SKM-1 treated with dmso at 0.1 percent for 144 hours (cell line): ENCODE results near the gene MICU1.
"Not testable (repeated sequence)": the region's sequence is repeated elsewhere in the genome, so short reads cannot be mapped to it uniquely, and the experiment has no call there.

Source experiments
- DNase-seq: peaks from one replicate; lab custom pipeline; 2025; ENCODE audit not compliant: unreplicated experiment; lab: John Stamatoyannopoulos, UW

The MICU1 gene

DNA sequence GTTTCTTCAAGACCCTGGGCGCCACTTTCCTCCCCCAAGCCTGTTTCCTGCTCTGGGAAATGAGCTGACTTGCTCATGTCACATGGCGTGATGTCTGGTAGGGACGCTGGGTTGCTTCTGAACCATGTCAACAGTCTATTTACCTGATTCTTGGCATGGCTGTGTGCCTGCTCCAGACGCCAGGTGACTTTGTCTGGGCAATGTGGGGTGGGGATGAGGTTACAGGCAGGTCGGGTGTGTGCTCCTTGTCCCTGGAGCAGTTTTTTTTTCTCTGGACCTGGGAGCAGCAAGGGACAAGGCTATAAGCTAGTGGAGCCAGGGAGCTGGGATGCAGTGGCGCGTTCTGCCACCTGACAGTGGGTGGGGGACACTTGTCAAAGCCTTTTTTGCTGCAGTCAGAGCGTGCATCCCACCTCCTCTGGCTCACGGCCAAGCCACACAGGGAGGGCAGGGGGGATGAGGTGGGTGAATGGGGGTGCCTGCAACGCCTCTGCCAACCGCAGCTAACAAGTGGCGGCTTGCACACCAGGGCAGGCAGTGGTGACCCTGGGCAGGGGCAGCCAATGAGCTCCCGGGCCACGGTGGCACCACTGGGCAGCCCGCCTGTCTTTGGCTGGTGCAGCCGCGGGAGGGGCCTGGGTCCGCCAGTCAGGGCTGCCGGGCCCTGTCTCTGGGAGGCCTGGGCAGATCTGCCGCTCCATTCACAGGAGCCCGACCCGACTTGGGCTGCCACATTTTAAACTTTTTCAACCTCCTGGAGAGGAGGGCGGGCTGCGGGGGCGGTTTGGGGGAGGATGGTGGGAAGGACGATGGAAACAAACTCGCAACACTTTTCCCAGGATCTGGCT lies 294.1 kb downstream of the MICU1 start:
- peak; percentile 41 for DNase-seq

DNA sequence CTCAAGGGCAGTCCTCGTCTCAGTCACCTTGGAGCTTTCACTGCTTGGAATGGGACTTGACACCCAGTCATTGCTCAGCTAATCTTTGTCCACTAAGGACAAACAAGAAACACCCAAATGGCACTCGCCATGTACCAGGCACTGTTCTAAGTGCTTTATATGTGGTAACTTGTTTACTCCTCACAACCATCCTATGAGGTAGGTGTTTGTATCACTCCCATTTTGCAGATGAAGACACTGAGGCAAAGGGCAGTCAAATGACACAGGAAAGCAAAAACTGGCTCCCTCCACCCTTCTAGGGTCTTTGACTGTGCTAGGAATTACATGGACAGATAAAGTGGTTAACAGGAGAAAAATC lies 295.8 kb downstream of the MICU1 start:
- no peak for DNase-seq

DNA sequence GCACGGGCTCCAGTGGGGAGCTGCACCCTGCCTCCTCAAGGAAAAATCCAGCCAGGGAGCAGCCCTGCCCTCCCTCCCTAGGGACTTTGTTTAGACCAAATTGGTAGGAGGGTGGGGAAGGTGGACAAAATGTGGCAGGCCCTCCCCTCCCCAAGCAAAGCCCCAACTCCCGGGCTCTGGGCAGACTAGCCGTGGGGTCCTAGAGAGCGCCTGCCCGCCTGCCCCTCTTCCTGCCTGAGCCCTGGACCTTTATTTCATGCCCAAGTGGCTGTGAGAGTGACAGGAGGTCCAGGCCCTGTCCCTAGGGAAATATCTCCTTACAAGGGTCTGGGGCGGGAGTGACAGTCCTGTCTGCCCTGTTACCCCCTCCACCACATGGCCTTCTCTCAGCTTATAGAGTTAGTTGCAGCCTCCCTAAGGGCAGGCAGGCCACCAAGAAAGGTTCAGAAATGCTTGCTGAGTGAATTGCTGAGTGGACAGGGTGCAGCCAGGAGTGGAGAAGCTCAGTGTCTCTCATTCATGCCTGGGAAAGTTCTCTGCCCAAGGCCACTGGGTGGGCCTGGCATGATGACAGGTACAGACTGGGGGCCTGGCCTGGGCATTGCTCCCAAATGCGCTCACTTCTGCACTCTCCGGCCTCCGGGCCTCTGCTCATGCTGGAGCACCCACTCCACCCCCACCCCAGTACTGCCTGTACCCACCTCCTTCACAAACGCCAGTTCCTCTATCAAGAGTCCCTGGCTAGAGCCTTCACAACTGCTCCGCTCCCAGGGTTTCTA lies 296.4 kb downstream of the MICU1 start:
- no peak for DNase-seq

DNA sequence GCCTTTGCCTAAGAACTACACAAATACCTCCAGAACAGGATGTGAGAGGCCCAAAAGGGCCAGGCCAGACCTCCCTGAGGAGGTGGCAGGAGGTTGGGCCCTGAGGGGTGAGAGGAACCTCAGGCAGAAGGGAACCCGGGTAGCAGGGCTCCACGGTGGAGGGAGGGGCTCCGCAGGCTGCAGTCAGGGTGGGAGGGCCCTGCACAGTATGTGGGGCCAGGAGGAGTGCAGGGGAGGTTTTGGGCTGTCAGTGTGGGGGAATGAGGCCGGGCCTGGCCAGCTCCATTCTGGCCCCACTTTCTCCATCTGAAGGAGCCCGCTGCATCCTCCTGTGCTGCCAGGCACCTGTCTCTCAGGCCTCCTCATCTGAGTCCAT lies 297.1 kb downstream of the MICU1 start:
- no peak for DNase-seq

DNA sequence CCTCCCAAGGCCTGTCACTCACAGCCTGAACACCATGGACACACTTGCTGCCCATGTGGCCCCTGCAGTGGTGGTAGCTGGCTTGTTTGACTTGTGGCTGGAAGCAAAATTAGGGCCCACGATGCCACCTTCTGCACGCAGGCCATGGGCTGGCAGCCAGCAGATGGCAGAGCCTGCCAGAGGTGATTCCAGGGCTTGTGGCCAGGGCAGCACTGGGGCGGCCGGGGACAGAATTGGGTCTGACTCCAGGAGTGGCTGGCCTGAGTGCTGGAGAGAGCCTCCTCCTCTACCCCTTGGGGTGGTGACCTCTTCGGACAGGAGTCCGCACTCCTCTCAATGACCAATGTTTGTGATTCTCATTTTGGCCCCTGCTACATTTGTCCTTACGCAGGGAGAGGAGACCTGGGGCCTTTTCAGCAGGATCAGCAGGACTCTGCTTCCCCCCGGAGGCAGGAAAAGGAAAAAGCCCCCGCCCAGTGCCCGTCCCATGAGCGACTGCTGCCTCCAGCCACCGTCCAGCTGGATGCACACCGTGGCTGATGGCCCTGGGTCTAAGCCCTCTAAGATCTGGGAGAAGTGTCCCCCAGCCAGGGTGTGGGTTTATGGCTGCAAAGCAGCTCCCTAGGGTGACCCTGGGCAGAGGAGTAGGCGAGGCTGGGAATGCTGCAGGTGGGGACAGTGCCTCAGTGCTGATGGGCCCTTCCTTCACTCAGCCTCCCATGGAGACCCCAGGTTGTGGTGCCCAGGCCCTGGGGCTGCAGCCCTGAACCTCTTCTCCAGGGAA lies 297.6 kb downstream of the MICU1 start:
- DNase-seq, result no peak

DNA sequence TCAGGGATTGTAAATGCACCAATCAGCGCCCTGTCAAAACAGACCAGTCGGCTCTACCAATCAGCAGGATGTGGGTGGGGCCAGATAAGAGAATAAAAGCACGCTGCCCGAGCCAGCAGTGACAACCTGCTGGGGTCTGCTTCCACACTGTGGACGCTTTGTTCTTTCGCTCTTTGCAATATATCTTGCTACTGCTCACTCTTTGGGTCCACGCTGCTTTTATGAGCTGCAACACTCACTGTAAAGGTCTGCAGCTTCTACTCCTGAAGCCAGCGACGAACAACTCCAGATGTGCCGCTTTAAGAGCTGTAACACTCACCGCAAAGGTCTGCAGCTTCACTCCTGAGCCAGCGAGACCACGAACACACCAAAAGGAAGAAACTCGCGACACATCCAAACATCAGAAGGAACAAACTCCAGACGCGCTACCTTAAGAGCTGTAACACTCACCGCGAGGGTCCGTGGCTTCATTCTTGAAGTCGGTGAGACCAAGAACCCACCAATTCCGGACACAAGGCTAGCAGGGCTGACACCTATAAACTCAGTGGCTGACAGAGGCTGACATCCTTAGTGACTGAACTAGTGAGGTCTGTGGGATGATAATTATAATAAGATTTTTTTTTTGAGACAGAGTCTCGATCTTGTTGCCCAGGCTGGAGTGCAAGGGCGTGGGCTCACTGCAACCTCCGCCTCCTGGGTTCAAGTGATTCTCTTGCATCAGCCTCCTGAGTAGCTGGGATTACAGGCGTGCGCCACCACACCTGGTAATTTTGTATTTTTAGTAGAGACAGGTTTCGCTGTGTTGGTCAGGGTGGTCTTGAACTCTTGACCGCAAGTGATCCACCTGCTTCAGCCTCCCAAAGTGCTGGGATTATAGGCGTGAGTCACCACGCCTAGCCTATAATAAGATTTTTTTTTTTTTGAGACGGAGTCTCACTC lies 298.9 kb downstream of the MICU1 start:
- DNase-seq, result not testable (repeated sequence)

DNA sequence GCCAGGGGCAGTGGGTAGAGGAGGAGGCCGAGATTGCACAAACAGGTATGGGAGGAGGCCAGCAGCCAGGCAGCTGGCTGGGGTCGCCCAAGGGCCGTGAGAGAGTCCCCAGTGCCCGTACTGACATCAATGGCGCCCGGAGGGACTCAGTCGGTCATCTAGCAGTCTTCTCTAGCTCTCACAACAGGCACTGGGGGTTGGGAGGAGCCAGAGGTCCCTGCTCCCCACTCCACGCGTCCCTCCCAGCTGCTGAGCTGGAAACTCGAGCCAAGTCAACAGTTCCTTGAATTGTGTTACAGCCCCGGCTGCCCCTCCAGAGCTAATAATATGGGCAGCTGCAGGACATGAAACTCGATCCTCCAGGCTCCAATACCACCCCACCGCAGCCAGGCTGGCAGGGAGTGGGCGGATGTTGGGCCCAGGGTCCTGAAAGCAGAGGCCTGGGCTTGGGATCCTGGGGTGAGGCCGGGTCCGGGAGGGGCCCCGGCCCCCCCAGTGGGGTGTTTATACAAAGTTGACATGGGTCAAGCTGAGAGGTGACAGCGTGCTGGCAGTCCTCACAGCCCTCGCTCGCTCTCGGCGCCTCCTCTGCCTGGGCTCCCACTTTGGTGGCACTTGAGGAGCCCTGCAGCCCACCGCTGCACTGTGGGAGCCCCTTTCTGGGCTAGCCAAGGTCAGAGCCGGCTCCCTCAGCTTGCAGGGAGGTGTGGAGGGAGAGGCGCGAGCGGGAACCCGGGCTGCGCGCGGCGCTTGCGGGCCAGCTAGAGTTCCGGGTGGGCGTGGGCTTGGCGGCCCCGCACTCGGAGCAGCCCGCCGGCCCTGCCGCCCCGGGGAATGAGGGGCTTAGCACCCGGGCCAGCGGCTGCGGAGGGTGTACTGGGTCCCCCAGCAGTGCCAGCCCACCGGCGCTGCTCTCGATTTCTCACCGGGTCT lies 300.4 kb downstream of the MICU1 start:
- DNase-seq, result not testable (repeated sequence)

DNA sequence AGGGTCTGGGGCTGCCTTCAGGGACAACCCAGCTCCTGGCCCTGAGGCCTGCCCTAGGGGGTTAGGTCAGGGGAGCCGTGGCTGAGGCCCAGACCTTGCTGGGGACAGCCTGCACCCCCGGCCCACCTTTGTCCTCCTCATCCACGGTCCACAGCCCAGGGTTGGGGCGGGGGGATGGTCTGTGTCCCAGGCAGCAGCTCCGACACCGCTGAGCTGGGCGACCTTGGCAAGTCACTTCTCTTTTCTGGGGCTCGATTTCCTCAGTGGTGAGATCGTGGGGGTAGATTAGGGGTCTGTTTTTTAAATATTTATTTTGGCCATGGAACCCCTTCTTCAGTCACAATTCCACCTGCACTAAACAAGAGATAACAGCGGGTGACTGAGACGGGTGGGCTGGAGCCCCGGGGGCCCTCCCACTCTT lies 302.1 kb downstream of the MICU1 start:
- peak; percentile 44 for DNase-seq

DNA sequence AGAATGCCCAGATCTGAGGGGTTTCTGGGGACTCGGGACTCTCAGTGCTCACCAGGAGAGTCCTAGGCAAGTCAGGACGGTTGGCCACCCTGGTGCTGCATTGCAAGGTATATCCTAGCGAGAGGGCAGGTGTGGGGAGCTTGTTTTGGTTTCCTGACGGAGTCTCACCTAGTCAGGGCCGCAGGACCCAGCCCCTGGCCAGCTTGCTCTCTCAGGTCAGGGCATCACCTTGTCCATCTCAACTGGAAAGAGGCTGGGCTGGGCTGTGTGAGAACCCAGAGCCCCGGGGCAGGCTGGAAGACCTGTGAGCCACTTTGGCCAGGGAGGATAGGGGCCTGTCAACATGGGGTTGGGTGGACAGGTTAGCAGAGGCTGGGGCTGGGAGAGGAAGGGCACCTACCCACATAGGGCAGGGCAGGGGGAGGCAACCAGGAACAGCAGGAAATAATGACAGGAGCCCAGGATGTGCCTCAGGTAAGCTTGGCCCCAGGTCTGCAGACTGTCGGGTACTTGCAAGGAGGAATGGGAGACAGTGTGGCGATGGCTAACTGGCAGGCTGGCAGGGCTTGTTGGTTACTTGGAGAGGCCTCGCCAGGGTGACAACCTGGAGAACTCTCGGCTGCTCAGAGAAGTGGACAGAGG lies 302.6 kb downstream of the MICU1 start:
- no peak for DNase-seq

DNA sequence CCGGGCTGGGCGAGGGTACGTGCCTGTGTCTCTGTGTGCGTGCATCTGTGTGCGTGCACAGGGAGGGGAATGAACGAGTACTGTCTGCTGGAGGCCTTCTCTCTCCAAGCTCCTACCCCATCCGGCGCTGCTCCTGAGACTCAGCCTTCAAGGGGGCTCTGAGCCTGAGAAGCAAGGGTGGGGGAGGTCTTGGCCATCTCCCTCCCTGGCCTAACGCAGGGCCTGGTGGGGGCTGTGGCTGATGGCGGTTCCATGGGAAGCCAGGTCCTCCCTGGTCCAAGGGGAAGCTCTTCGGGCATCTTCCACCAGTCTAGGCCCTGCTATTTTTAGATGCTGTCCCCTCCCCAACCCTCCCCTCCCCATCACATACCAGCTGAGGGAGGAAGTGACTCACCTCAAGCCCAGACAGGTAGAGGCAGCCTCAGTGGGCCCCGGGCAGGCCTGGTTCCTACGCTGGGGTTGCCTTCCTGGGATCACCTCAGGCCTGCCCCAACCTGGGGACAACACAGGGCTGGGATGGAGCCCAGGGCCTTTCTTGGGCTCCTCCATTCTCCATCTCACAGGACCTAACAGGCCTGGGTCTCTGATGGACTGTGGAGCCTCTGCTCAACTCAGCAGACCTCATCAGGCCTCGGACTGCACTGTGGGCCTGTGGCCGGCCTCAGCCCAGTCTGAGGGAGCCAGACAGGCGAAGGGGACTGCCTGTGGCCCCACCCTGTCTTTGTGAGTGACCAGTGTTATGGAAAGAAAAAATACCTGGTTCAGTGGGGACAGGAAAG lies 303.4 kb downstream of the MICU1 start:
- DNase-seq, result no peak

DNA sequence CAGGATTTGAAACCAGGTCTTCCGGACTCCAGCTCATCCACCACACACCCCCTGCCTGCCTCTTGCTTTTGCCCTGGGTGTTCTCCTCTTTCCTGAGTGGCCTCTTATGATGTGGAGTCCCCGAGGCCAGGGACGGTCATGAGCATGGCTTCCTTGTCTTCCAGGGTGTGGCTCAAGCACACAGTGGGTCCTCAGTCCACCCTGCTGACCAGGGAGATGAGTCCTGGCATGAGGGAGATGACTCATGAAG lies 303.9 kb downstream of the MICU1 start:
- DNase-seq, result no peak

DNA sequence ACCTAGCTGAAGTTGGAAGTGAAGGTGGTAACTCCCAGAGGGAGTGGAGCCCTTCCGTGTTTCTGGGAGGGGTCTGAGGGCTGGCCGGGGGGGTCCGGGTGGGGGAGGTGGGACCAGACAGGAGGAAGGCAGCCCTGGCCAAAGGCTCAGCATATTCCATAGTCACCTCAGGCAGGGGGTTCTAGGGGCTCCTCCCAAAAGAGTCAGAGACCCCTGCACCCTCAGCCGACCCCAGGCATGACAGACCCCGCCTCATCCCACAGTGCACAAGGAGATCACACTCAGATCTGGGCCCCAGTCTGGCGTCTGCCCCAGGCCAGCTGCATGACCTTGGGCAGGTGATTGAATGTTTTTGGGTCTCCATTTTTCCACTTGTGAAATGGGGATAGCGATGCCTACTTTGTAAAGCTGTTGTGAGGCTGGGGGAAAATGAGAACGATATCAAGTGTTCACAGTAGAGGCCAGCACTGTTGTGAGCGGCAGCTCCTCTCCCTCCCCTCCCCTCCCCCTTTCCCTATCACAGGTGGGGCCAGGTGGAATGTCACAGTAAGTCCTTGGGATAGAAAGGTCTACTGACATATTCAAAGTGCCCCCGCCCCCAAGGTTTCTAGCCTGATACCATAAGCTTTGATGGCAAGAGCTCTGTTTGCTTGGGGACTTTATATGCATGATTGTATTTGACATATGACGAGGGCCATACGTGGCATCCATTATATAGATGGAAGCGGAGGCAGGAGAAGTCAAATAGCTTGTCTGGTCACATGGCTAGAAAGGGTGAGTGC lies 304.4 kb downstream of the MICU1 start:
- DNase-seq, result no peak

DNA sequence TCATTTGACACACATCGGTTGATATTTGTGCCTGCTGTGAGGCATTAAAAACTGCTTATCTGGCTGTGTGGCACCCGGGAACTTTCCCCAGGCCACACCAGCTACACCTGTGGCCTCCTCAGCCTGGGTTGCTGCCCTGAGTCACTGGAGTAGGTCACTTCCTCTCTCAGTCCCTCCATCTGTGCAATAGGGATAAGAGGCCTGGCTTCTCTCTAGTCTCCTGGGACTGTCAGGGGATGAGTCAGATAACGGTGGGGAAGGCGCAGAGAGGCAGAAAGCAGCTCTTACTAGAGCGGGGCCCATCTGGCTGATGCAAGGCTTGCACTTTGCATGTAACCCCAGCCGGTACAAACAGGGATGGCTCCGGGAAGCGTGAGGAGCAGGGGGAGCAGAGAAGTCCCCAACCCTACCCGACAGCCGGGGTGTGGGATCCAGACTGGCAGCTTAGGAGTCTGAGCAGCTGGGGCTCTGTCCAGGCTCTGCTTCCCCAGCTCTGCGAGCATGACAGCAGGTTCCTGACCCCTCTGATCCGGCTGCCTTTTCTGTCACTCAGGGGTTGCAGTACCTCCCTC lies 305.1 kb downstream of the MICU1 start:
- DNase-seq, result peak; percentile 98

DNA sequence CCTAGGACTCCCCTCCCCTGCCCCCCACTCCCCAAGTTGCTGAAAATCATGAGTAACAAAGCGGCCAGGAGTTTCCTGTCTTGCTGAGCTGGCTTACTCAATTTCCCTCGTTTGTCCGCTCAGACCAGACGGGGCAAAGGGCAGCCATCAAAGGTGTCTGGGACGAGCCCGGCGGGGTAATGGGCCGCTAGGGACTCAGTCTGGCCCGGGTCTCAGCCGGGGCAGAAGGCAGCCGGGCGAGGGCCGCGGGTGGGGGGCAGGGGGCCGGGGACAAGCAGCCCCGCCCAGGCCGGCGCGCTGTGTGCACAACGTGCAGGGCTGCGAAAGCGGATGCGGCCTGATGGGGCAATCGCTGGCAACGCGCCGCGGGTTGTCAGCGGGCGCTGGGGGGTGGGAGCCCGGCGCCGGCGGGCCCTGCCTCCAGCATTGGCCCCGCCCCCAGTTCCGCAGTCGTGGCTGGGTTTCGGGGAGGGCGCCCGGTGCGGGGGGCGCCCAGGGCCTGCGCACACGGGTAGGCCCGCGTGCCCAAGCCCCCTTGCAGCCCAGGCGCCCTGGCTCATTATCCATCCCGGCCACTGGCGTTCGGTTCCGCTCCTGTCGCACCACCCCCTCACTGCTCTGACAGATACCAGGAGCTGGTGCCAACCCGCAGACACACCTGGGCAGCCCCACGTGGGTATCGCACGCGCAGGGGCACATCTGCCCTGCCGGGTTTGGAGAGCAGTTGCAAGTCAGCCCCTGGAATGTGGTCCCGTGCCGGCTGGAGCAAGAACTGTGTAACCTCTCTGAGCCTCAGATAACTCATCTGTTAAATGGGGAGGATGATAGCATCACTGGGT lies 306.2 kb downstream of the MICU1 start:
- DNase-seq, result peak; percentile 84

DNA sequence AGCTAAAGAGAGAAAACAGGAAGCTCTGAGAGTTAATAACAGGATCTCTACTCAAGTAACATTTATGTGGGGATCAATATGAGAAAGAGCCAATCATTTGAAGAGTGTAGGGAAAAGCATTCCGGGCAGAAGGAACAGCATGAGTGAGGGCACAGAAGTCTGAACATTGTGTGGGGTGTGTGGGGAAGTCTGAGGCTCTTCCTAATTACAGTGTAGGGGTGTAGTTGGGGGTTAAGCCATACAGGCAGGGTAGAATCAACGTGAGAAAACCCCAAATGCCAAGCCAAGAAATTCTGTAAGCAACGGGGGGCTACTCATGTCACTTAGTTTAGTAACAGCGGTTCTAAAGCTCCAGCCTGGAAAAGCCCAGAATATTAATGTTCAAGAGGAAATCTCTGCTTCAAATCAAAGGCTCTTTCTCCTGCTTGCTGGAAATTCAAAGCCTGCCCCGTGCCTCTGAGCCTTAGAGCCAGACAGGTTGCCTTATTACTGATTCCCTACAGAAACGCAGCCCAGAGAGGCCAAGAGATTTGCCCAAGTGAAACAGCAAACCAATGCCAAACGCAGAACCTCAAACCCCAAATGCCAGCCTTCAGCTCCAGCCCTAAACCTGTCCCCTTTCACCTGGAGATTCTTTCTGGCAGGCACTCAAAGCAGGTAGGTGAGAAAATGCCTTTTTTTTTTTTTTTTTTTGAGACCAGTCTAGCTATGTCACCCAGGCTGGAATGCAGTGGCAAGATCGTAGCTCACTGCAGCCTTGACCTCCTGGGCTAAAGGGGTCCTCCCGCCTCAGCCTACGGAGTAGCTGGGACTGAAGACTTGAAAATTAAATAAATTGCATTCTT lies 307.2 kb downstream of the MICU1 start:
- DNase-seq, result peak; percentile 27
